ENCODE results near the gene MPEG1. TPM values are rescaled to one million over a fixed set of nuclear protein-coding genes. Genes with fewer than 3 reads are reported as not detected.
A peak's percentile ranks its signal among the peaks of the same experiment; 100 is the strongest.

The MPEG1 gene
- total RNA-seq, 1 experiment from 2014 or later: not detected

GRCh38 chr11:59187035-59187434 lies 25.7 kb downstream of the MPEG1 start:
- H3K9ac ChIP-seq (ENCODE audit: low read length): no peak overlapping the region
- ATAC-seq: no peak
- no peaks in the 10 kb centered on the region for H3K36me3 ChIP-seq (ENCODE audit: low read depth, low read length)
- H3K4me2 ChIP-seq (ENCODE audit: low read length): no peak overlapping the region
- no peaks in the 10 kb centered on the region for H3K9me2 ChIP-seq (replicated peaks; ENCODE audit: low read length)
- no peaks in the 10 kb centered on the region for H3K27me3 ChIP-seq (ENCODE audit: low read length)
- no peaks in the 10 kb centered on the region for H4K20me1 ChIP-seq (ENCODE audit: low read length)
- intact Hi-C loops (cut with micrococcal nuclease): no loop called here
- POLR2A ChIA-PET (ENCODE audit: unreplicated experiment): no interaction called here
- H3K27ac ChIP-seq (ENCODE audit: low read length): no peak overlapping the region
- H2AFZ ChIP-seq (ENCODE audit: low read length): no peak overlapping the region
- peaks cover 38% of the 10 kb centered on the region for H3K4me1 ChIP-seq (ENCODE audit: insufficient read depth, low read length)
- H3K9me3 ChIP-seq (ENCODE audit: low read length): no peaks in the 10 kb centered on the region
- TF ChIP-seq EZH2phosphoT487 (IDR thresholded peaks at IDR 0.05; ENCODE audit: borderline replicate concordance, low read length) (no peak), EZH2 (IDR thresholded peaks at IDR 0.05; ENCODE audit: low read length, unreplicated experiment) (no peak), CTCF (conservative IDR thresholded peaks at IDR 0.05; ENCODE audit: low read depth, low read length) (no peak)
- CTCF ChIA-PET: interaction anchor here (1.2 kb wide), 1 partner anchor 13 kb away, joined by 8 read pairs; no protein-coding TSS in a partner anchor
- no peaks in the 10 kb centered on the region for H3K79me2 ChIP-seq (ENCODE audit: low read length)
- no peaks in the 10 kb centered on the region for H3F3A ChIP-seq (ENCODE audit: low read length, unreplicated experiment)
- no TSS peak for BruUV-seq (replicated peaks)
- no peak overlapping the region for H3K4me3 ChIP-seq (ENCODE audit: low read length)
- no peak for DNase-seq

- Histone ChIP-seq H3K4me3 (ENCODE audit: low read length) (no peak overlapping the region), H3K79me2 (ENCODE audit: low read length) (no peaks in the 10 kb centered on the region), H3K27ac (ENCODE audit: low read length) (peak overlapping the region; percentile 39), H3K9ac (ENCODE audit: low read length) (0 out of 2 replicates have a peak overlapping the region, but pooled peaks have one; percentile 1), H3K27me3 (ENCODE audit: low read length) (no peaks in the 10 kb centered on the region), H3K36me3 (ENCODE audit: low read depth, low read length) (no peaks in the 10 kb centered on the region), H3K4me1 (ENCODE audit: insufficient read depth, low read length) (peaks cover 43% of the 10 kb centered on the region), H3F3A (ENCODE audit: low read length, unreplicated experiment) (no peaks in the 10 kb centered on the region), H2AFZ (ENCODE audit: low read length) (peak overlapping the region; percentile 34; the same call in 1 of the 2 replicates), H4K20me1 (ENCODE audit: low read length) (no peaks in the 10 kb centered on the region), H3K4me2 (ENCODE audit: low read length) (peak overlapping the region; percentile 60), H3K9me3 (ENCODE audit: low read length) (no peaks in the 10 kb centered on the region), H3K9me2 (replicated peaks; ENCODE audit: low read length) (no peaks in the 10 kb centered on the region)
- intact Hi-C loops (cut with micrococcal nuclease): no loop called here
- ATAC-seq (peak; percentile 47), DNase-seq (peak; percentile 76)
- no TSS peak for BruUV-seq (replicated peaks)
- CTCF ChIA-PET: interaction anchor here (0.8 to 2.0 kb wide), 3 partner anchors 12 to 20 kb away, joined by 3 to 23 read pairs (median 8); partner anchors contain the start of gene DTX4
- TF ChIP-seq EZH2phosphoT487 (IDR thresholded peaks at IDR 0.05; ENCODE audit: borderline replicate concordance, low read length) (no peak), CTCF (conservative IDR thresholded peaks at IDR 0.05; ENCODE audit: low read depth, low read length) (peak; percentile 92)
- POLR2A ChIA-PET (ENCODE audit: unreplicated experiment): no interaction called here
Observed at GRCh38 chr11:59186130-59186594, 26.6 kb downstream of the MPEG1 start.

GRCh38 chr11:59185386-59185945 lies 27.3 kb downstream of the MPEG1 start:
- CTCF ChIA-PET: interaction anchor here (2.0 kb wide), 1 partner anchor 14 kb away, joined by 23 read pairs; the partner anchor contains the start of gene DTX4
- TF ChIP-seq EZH2 (IDR thresholded peaks at IDR 0.05; ENCODE audit: low read length, unreplicated experiment) (no peak), CTCF (conservative IDR thresholded peaks at IDR 0.05; ENCODE audit: low read depth, low read length) (no peak), EZH2phosphoT487 (IDR thresholded peaks at IDR 0.05; ENCODE audit: borderline replicate concordance, low read length) (no peak)
- Histone ChIP-seq H2AFZ (ENCODE audit: low read length) (no peak overlapping the region), H4K20me1 (ENCODE audit: low read length) (no peaks in the 10 kb centered on the region), H3K9me2 (replicated peaks; ENCODE audit: low read length) (no peaks in the 10 kb centered on the region), H3F3A (ENCODE audit: low read length, unreplicated experiment) (no peaks in the 10 kb centered on the region), H3K4me2 (ENCODE audit: low read length) (peak overlapping the region; percentile 60; the same call in 1 of the 2 replicates), H3K4me3 (ENCODE audit: low read length) (no peak overlapping the region), H3K9ac (ENCODE audit: low read length) (0 out of 2 replicates have a peak overlapping the region, but pooled peaks have one; percentile 1), H3K27me3 (ENCODE audit: low read length) (no peaks in the 10 kb centered on the region), H3K27ac (ENCODE audit: low read length) (peak overlapping the region; percentile 39), H3K9me3 (ENCODE audit: low read length) (no peaks in the 10 kb centered on the region), H3K36me3 (ENCODE audit: low read depth, low read length) (no peaks in the 10 kb centered on the region), H3K4me1 (ENCODE audit: insufficient read depth, low read length) (peaks cover 47% of the 10 kb centered on the region), H3K79me2 (ENCODE audit: low read length) (no peaks in the 10 kb centered on the region)
- DNase-seq: no peak
- ATAC-seq: no peak
- intact Hi-C loops (cut with micrococcal nuclease): no loop called here
- POLR2A ChIA-PET (ENCODE audit: unreplicated experiment): no interaction called here
- BruUV-seq (replicated peaks): TSS peak; percentile 33

Measured in PC-3 (cell line).